MM.1S (cell line): Measurements from ENCODE around the gene COL24A1.

ENCODE experiments used
- CTCF ChIP-seq: fragments of 300-600 bp; sonication (generic); IDR thresholded peaks from 2 replicates; pipeline ENCODE4 v1.5.1; 2016; ENCODE audit warnings: antibody characterized with exemption, low read length, mixed read lengths
- EZH2 ChIP-seq: fragments of 300-600 bp; sonication (generic); optimal IDR thresholded peaks from 2 replicates; pipeline ENCODE3; 2017; ENCODE audit warnings: low read depth, mild to moderate bottlenecking, antibody characterized with exemption, low read length, mixed read lengths
- EZH2phosphoT487 ChIP-seq: fragments of 300-600 bp; sonication (generic); IDR thresholded peaks from 2 replicates; pipeline ENCODE4 v1.6.1; 2018; ENCODE audit warnings: antibody characterized with exemption, low read length

- no peak for TF ChIP-seq CTCF
- TF ChIP-seq EZH2: no peak
- TF ChIP-seq EZH2phosphoT487: no peak
These were observed 173.3 kb downstream of the COL24A1 start for GRCh38 chr1:85983316-85983715.
